Measurements from ENCODE around the gene AIM2.

- TF ChIP-seq, protein P1, sequence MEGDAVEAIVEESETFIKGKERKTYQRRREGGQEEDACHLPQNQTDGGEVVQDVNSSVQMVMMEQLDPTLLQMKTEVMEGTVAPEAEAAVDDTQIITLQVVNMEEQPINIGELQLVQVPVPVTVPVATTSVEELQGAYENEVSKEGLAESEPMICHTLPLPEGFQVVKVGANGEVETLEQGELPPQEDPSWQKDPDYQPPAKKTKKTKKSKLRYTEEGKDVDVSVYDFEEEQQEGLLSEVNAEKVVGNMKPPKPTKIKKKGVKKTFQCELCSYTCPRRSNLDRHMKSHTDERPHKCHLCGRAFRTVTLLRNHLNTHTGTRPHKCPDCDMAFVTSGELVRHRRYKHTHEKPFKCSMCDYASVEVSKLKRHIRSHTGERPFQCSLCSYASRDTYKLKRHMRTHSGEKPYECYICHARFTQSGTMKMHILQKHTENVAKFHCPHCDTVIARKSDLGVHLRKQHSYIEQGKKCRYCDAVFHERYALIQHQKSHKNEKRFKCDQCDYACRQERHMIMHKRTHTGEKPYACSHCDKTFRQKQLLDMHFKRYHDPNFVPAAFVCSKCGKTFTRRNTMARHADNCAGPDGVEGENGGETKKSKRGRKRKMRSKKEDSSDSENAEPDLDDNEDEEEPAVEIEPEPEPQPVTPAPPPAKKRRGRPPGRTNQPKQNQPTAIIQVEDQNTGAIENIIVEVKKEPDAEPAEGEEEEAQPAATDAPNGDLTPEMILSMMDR (IDR thresholded peaks at IDR 0.05) = no peak
- TF ChIP-seq, protein P2, sequence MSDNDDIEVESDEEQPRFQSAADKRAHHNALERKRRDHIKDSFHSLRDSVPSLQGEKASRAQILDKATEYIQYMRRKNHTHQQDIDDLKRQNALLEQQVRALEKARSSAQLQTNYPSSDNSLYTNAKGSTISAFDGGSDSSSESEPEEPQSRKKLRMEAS (IDR thresholded peaks at IDR 0.05; ENCODE audit: low read depth) = no peak
- TF ChIP-seq ZBTB33 (IDR thresholded peaks at IDR 0.05; ENCODE audit: borderline replicate concordance, low read depth) (no peak), CHD2 (IDR thresholded peaks at IDR 0.05; ENCODE audit: low read length, partially characterized antibody) (no peak), USF1 (IDR thresholded peaks at IDR 0.05; ENCODE audit: borderline replicate concordance, low read depth) (no peak), FOXM1 (IDR thresholded peaks at IDR 0.05; ENCODE audit: low read depth) (no peak), RAD21 (IDR thresholded peaks at IDR 0.05; ENCODE audit: low read length) (no peak), MXI1 (IDR thresholded peaks at IDR 0.05; ENCODE audit: low read depth, low read length) (no peak), SIN3A (IDR thresholded peaks at IDR 0.05; ENCODE audit: borderline replicate concordance, low read depth, low read length) (no peak), EP300 (IDR thresholded peaks at IDR 0.05; ENCODE audit: borderline replicate concordance in 1 of 2, low read depth in 1 of 2, low read length in 1 of 2) (no peak), NRF1 (IDR thresholded peaks at IDR 0.05; ENCODE audit: low read depth, low read length) (no peak)
Observed at GRCh38 chr1:159014851-159015250, 61.7 kb downstream of the AIM2 start.

All from SK-N-SH (cell line).